Lower leg skin (tissue), 3 donors: Measurements from ENCODE around the gene RNPEP.

Experiments used
- CTCF ChIP-seq, 3 donors: fragments of 450-650 bp; IDR thresholded peaks; one replicate each; pipeline ENCODE4 v1.5.1; 2016; ENCODE audit warnings: antibody characterized with exemption in 3 of 3, mild to moderate bottlenecking in 3 of 3, moderate library complexity in 2 of 3
- POLR2A ChIP-seq, 2 donors: fragments of 450-650 bp; IDR thresholded peaks; one replicate each; pipeline ENCODE4 v1.6.1; 2016 to 2017; ENCODE audit warnings: antibody characterized with exemption in 2 of 2, mild to moderate bottlenecking in 1 of 2, moderate library complexity in 1 of 2

- TF ChIP-seq CTCF (IDR thresholded peaks at IDR 0.05) (no peak), POLR2A (IDR thresholded peaks at IDR 0.05) (no peak)
Observed at GRCh38 chr1:202038688-202039346, 56.4 kb downstream of the RNPEP start.
